NCI-H345 treated with DMSO at 0.1 percent for 48 hours (cell line): ENCODE data around the gene PRR16.

Source experiments
- DNase-seq: peaks from one replicate; lab custom pipeline; 2025; ENCODE audit not compliant: unreplicated experiment; lab: John Stamatoyannopoulos, UW

The PRR16 gene

DNA sequence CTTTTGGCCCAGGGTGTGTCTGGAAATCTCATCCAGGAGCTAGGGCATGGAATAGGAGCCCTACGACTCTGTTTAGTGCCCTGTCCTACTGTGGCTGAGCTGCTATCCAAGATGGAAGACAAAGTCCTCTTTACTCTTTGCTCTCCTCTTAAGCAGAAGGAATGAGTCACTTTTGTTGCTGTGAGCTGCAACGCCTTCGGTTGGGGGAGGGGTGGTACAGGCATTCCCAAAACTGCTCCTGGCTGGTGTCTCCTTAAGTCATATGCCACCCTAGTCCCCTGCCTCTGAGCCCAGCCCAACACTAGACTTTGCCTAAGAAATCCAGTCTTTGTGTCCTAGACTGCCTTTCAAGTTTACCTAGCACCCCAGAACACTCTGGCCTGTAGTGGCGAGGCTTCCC, 99.9 kb downstream of the PRR16 start:
- no peak for DNase-seq

DNA sequence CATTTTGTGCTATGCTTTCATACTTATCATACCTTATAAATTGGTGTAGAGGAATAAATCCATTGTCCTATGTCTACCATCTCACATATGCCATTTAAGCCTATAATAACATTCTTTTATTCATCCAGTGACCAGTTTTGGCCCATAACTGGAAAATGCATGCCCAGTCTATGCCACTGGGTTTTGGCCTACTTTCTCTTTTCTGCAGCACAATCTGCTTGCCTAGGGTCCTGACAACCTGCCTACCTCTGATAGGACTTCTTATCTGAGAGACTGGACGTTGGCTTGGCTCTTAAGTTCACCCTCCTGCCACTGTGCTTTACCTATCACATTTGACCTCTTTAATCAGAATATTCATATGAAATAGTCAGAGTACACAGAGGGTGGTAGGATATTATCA, 103.0 kb downstream of the PRR16 start:
- no peak for DNase-seq

DNA sequence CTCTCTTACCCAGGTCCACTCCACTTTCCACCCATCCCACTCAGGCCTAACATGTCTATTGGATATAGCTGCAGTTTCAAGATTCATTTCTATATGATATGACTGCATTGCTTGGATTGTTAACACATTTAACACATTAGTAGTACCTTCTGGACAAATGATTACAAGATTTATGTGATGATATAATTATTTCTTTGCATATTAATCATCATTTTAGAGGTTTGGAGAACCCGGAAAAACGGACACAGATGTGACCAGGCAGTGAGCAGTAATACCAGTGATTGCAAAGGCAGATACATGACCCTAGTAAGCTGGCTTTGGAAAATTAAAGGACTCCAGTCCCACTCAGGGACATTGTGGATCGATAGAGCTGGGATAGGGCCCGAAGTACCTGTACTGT, 103.8 kb downstream of the PRR16 start:
- no peak for DNase-seq

DNA sequence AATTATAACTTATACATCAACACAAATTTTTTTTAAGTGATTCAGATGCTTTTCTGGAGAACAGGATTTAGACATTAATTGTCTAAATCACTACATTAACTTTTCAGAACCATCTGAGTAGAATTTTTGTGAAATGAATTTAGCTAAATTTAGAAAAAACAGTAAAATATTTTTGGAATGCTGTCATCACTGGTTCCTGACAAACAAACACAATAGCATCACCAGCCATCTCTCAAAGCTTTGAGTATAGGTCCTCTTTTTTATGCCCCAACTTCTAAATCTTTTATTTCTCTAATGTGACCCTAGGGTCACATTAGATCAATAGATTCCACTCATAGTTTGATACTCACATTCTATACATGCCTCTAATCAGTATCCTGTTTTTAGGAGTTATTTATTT, 104.6 kb downstream of the PRR16 start:
- DNase-seq = no peak

DNA sequence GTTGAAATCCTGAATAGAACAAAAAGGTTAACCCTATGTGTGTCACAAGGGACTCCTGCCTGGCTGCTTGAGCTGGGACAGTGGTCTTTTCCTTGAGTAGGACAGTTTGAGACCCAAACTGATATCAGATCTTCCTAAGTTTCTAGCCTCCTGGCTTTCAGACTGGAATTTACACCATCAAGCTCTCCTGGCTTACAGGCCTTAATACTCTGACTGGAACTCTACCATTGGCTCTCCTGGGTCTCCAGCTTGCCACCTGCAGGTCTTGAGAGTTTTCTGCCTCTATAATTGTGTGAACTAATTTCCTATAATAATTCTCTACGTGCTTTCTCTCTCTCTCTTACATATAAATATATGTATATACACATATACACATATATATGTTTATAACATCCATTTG, 112.5 kb downstream of the PRR16 start:
- no peak for DNase-seq

DNA sequence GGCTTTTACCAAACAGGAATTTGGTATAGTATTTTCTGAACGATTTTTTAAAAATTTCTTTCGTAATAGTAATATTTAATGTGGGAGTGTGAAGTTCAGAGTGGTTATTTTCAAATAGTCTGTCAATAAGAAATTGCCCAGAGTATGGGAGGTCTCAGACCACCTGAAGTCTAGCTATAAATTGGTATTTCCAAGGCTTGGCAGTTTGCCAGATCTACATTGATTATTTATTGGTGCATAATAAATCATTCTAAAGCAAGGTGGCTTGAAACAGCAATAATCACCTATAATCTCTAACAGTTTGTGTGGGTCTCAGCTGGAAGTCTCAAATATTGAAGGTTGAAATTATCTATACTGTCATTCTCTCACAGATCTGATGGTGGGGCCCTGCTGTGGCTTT, 118.5 kb downstream of the PRR16 start:
- DNase-seq = no peak

DNA sequence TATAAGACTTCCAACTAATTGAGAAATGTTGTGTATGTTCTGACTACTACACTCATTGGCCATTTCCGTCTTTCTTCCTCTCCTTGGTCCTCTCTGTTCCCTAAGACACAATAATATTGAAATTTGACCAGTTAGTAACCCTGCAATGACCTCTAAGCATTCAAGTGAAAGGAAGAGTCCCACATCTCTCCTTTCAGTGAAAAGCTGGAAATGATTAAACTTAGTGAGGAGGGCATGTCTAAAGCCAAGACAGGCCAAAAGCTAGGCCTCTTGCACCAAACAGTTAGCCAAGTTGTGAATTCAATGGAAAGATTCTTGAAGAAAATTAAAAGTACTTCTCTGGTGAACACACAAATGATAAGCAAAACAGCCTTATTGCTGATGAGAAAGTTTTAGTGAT, 122.5 kb downstream of the PRR16 start:
- DNase-seq = no peak

DNA sequence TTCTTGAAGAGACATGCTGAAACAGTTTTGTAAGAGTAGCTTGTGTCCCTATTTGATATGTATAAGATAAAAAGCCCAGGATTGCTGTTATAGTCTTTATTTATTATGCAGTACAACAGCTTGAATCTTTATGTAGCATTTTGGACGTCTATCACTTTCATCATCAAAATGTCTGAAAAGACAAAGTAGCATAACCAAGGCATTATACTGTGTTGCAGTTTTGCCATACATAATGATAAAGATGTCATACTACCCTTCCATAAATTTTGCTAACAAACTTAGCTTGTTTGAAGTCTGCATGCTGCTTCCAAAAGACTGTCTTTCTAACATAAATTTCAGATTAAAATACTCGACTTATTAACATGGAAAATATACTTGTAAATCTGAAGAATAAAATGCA, 127.8 kb downstream of the PRR16 start:
- DNase-seq = no peak

DNA sequence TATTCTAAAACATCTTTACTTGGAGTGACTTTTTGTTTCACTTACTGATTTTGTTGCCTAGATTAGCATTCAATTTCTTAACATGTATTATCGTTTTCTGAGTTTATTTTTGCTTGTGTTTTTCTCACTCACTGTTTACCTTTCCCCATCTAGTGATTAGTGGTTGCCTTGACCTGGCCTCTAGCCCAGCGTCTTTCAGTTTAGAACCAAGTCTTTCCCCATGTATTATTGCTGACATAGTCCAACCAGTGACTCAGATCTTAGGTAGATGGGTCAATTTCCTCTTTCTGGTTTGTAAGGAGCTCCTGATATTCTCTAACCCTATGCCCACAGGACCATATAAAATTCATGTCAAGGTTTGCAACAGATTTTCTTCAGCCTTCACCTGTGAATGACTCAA, 135.5 kb downstream of the PRR16 start:
- no peak for DNase-seq

DNA sequence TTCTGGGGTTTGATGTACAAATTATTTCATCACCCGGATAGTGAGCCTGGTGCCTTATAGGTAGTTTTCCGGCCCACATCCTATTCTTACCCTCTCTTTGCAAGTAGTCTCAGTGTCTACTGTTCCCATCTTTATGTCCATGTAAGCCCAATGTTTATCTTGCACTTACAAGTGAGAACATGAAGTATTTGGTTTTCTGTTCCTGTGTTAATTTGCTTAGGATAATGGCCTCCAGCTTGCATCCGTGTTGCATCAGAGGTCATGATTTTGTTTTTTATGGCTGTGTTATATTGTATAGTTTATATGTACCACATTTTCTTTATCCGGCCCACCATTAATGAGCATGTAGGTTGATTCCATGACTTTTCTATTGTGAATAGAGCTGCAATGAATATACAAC, 136.5 kb downstream of the PRR16 start:
- DNase-seq = no peak

DNA sequence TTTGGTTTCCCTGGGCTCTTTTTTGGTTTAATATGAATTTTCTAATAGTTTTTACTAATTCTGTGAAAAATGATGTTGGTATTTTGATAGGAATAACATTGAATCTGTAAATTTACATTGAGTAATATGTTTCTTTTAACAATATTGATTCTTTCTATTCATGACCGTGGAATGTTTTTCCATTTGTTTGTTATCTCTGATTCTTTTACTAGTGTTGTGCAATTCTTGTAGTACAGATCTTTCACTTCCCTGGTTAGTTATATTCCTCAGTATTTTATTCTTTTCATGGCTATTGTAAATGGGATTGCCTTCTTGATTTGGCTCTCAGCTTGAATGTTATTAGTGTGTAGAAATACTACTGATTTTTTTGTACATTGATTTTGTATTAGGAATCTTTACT, 137.9 kb downstream of the PRR16 start:
- DNase-seq = no peak

DNA sequence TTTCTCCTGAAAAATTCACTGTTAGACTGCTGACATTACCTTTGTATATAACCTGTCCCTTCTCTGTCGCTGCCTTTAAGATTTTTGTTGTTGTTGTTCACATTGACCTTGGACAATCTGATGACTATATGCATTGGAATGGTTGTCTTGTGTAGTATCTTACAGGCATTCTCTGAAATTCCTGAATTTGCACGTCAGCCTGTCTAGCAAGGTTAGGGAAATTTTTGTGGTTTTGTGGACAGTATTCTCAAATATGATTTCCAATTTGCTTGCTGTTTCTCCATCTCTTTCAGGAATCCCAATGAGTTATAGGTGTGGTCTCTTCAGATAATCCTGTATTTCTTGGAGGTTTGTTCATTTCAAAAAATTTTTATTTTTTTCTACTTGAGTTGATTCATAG, 140.8 kb downstream of the PRR16 start:
- no peak for DNase-seq

DNA sequence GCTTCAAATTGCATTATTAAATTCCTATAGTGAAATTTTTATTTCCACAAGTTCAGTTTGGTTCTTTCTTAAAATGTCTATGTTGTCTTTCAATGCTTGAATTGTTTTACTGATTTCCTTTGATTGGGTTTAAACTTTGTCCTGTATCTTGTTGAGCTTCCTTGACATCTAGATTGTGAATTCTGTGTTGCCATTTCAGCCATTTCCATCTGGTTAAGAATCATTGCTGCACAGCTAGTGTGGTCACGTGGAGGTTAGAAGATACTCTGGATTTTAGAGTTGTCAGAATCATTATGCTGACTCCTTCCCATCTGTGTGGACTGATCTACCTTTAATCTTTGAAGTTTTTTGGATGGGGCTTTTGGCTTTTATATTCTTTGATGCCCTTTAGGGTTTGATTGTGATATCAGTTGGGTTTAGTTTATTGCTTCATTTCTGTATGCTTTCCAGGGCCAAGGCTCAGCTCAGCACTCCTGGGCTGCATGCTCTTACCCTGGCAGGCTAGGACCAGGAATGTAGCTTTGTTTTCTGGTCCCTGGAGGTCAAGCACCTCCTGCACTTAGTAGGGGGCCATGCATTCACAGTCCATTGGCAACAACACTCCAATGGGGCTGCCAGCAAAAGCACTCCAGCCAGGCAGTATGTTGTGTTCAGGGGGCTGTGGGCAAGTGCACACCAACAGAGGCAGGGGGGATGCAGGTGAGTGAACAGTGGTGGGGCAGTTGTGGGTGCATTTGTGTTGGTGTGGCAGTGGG, 141.4 kb downstream of the PRR16 start:
- no peak for DNase-seq

DNA sequence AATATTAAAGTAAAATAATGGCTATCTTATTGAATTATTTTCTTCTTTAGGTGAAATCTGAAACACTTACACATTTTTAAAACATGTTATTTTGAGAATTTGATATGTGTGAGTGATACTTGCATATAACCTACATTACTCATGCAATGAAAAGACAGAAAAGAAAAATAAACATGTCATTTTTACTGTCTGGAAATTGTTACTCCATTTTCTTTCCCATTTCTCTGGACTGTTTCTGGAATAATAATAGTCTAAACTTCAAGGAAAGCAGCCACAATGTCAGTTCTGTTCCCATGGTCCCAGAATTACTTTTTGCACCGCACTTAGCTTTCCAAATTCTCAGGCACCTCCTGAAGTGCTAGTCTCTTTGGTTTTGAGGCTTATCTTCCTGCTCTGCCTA, 145.5 kb downstream of the PRR16 start:
- no peak for DNase-seq

DNA sequence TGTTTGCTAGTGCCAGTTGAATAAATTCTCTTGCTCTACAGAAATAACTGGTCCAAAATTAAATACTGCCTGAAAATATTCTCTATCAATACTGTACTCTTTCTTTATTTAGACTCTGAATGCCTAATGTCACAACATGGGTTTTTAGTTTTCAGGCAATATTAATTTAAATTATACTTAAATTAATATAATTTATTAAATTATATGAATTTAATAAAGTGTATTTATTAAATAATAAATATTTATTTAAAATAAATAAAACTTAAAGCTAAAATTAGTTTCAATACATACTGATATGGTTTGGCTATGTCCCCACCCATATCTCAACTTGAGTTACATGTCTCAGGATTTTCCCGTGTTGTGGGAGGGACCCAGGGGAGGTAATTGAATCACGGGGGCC, 146.0 kb downstream of the PRR16 start:
- no peak for DNase-seq

DNA sequence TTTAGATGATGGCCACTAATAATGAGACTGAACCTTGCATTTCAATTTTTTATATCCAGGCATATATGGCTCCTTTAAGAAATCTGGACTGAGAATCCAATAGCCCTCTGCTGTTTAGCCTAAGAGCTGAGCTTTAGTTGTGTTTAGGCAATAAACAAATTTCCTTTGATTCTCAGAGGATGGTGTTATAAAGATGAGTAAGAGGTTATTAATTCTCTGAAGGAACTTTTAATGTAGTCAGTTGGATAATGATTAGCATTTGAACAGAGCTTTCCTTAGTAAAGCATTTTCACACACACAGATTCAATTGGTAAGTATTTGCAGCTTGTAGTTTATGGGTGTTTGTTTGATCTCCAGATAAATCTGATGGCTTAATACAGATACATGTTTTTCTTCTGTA, 149.6 kb downstream of the PRR16 start:
- no peak for DNase-seq

DNA sequence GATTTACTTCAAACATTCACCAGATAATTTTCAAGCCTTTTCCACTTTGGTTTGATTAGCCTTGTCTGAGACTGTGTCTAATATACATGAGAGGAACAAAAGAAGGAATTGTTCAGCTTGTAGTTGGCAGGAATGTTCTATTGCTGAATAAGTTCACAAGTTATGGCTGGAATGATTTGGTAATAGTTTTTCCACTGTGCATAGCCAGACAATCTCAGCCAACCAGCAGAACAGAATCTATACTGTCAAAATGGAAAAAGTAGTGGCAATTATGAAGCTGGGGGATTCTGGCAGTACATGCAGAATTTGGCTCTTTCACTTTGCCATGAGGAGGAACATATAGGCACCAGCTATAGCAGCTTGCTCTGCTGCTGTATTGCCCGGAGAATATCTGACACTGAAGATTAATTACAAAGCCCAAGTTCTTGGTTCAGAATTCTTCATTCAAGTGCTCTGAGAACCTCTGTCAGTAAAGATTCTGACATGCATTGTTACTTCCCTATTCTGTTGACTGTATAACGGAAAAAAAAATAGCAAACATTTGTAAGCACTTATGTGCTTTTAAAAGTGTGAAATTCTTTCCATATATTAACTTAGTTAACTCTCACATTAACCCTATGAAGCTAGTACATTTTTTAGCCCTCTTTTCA, 150.6 kb downstream of the PRR16 start:
- DNase-seq = no peak

DNA sequence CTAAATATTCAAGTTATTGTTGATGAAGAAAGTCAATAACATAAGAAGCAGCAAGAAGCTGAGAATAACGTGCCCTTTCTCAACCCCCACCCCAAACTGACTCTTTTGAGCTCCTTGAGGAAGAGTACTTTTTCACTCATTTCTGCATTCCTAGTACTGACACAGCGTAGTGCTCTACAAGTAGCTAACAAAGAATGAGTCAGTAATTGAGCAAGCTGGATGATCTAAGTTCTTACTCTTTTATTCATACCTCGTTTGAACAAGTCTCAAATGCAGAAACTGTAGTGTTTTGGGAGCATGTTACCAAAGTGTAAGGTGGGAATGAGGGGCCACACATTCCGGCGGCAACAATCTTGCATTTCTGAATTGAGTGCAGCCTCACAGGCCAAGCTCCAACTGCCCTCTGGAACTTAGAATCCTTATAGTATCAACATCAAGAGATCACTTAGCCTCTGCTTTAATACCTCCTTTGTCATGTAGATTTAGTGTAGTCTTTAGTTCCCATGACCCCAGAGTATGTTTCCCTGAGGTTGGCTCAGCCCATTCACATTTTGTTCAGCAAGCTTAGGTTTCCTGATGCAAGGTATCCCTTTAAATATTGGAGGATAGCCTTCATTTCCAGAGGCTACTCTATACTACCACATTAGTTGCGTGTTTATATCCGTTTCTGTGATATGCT, 152.0 kb downstream of the PRR16 start:
- DNase-seq = no peak

DNA sequence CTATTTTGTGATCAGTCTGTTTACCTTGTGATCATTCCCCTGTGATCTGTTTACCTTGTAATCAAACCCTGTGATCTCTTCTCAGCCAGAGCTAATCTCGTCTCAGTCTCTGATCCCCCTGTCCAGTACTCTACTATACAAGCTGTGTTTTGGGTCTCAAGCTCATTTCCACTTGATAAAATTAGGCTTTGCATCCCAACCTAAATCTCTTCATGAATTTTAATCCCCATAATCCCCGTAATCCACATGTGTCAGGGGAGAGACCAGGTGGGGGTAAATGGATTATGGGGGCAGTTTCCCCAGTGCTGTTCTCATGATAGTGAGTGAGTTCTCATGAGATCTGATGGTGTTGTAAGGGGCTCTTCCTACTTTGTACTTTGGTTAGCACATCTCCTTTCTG, 157.2 kb downstream of the PRR16 start:
- DNase-seq = no peak

DNA sequence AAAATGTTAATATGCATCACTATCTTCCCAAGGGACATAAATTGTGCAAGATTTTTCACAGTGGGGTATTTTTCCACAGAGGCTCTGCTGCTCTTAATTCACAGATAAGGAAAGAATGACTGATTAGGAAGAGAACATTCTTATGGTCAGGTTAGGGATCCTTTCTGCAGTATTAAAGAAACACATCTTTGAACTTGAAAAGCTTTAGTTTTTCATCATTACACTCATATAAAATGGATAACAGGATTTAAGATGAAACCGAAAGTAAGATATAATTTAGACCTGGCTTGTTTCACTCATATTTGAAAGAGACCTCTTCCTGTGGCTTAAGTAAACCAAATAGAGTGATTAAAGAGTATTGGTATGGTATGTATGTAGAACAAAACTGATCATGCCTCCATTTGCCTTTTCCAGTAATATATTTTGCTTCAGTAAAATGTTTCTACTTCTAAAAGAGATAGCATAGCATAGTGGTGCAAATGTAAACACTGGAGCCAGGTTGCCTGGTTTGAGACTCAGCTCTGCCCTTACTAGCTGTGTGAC, 160.0 kb downstream of the PRR16 start:
- DNase-seq = no peak

DNA sequence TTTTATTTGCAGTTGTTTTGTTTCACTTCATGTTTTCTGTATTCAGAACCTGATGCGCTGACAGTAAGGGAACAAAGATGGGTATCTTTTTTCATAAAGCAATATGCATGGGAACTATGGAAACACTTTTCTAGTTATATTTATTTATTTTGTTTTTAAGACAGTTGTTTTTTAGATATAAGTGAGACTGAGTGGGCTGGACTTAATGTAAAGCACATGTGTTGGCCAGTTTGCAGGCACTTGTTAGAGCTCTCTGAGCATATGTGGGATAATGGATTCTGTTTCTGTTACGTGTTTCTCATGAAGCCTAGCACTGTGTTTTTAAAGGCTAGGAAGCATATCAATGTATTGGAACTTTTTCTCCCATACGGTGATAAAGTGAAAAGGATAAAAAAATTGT, 164.1 kb downstream of the PRR16 start:
- DNase-seq = no peak

DNA sequence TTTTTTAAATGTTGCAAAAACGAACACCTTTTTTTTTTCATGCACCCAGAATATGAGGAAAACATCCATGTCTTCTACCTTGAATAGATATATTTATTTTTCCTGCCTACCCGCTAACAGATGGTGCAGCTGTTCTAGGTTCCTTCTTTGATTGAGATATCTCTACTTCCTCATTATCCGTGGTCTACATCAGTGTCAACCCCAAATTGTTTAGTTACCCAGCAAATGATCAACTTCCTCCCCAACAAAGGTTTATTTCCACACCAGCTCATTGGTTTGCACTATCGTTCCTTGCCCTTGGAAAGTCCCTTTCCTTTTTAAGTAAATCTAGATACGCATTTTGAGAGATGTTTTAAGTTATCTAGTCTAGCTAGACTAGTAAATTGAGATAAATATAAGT, 166.4 kb downstream of the PRR16 start:
- no peak for DNase-seq
